Measurements from ENCODE around the gene GATAD2A. TPM values are rescaled to one million over a fixed set of nuclear protein-coding genes. Genes with fewer than 3 reads are reported as not detected.

GATAD2A gene
- total and polyA plus RNA-seq, 9 of the 15 experiments (the other 6 are each of a cell fraction or from before 2014, with no cell fraction given), result 2.4 to 226 (median 44.2) TPM

- 0 out of 4 replicates have a peak, but pooled peaks of 1 of the 2 experiments have one; percentile 22 for TF ChIP-seq MAZ (CRISPR knock-in tag; conservative IDR thresholded peaks at IDR 0.05 in 1 of 2, IDR thresholded peaks at IDR 0.05 in 1 of 2)
- no peak for TF ChIP-seq ZNF583 (CRISPR knock-in tag; IDR thresholded peaks at IDR 0.05)
- TF ChIP-seq BMI1 (IDR thresholded peaks at IDR 0.05; ENCODE audit: low read length), result no peak
- TF ChIP-seq MGA (IDR thresholded peaks at IDR 0.05), result peak; percentile 80
- TF ChIP-seq ZSCAN32 (CRISPR knock-in tag; IDR thresholded peaks at IDR 0.05), result no peak
- peak in 1 of 2 experiments; percentile 96; a peak in 2 of 4 replicates for TF ChIP-seq SRF (CRISPR knock-in tag; IDR thresholded peaks at IDR 0.05)
- no peak for TF ChIP-seq ZNF408 (CRISPR knock-in tag; IDR thresholded peaks at IDR 0.05; ENCODE audit: low read depth)
- TF ChIP-seq ZNF395 (CRISPR knock-in tag; IDR thresholded peaks at IDR 0.05), result peak; percentile 43
- no peak for TF ChIP-seq HNRNPL (IDR thresholded peaks at IDR 0.05; ENCODE audit: low read depth, low read length)
- TF ChIP-seq RAD51 (IDR thresholded peaks at IDR 0.05; ENCODE audit: borderline replicate concordance, low read depth), result peak; percentile 74; the same call in 1 of the 2 replicates
- no peak for TF ChIP-seq GATA2 (CRISPR knock-in tag; IDR thresholded peaks at IDR 0.05)
- TF ChIP-seq NFYB (IDR thresholded peaks at IDR 0.05; ENCODE audit: extremely low read depth, insufficient read length), result no peak
- peak; percentile 89 for TF ChIP-seq MAX (CRISPR knock-in tag; IDR thresholded peaks at IDR 0.05)
- no peak for TF ChIP-seq ZNF830 (CRISPR knock-in tag; IDR thresholded peaks at IDR 0.05)
- peak; percentile 56; the same call in 1 of the 2 replicates for TF ChIP-seq CTBP1 (IDR thresholded peaks at IDR 0.05; ENCODE audit: borderline replicate concordance)
Measured at GRCh38 chr19:19361075-19361594, 44.3 kb upstream of the GATAD2A start (continued).
